ENCODE results near the gene EML4.
A peak's percentile ranks its signal among the peaks of the same experiment; 100 is the strongest.

EML4 gene

DNA sequence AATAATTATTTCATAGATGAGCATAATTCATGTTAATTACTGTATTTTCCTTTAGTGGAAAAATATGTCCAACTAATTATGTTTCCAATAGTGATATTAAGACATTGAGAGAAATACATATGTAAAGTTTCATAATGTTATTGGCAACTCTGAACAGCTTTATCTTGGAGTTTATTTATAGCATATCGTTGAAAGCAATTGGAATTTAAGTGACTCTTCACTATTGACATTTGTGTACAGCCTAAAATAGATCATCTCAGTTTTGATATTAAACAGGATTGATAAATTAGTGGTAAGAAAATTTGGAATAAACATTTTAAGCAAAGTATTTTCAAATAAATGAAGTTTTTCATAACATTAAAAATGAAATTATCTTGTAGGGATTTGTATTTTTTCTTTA is 79.7 kb downstream of the EML4 start:
- no peak overlapping the region for H3K4me3 ChIP-seq (replicated peaks in 1 of 2; ENCODE audit: low read depth in 2 of 2, low read length in 2 of 2)
- DNase-seq (ENCODE audit: low read depth in 2 of 2), result no peak
- TF ChIP-seq, protein P1, sequence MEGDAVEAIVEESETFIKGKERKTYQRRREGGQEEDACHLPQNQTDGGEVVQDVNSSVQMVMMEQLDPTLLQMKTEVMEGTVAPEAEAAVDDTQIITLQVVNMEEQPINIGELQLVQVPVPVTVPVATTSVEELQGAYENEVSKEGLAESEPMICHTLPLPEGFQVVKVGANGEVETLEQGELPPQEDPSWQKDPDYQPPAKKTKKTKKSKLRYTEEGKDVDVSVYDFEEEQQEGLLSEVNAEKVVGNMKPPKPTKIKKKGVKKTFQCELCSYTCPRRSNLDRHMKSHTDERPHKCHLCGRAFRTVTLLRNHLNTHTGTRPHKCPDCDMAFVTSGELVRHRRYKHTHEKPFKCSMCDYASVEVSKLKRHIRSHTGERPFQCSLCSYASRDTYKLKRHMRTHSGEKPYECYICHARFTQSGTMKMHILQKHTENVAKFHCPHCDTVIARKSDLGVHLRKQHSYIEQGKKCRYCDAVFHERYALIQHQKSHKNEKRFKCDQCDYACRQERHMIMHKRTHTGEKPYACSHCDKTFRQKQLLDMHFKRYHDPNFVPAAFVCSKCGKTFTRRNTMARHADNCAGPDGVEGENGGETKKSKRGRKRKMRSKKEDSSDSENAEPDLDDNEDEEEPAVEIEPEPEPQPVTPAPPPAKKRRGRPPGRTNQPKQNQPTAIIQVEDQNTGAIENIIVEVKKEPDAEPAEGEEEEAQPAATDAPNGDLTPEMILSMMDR (IDR thresholded peaks at IDR 0.05; ENCODE audit: low read depth, low read length), result no peak

DNA sequence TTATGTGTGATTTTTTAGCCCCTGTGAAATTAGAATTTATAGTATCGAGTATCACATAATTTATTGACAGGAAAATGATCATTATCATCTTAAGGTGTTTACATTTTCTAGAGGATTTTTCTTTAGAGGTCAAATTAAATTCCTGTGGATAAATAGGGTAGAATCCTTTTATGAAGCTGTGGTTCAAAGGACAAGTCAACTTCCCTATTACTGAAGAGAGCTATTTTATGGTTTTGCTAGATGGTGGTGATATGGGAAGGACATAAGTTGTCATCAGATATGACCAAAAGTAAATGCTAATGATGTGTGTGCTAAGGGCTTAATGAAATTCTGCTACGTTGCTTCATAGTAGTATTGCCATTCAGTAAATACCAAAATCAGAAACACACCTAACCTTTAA is 80.1 kb downstream of the EML4 start:
- no peak for DNase-seq (ENCODE audit: low read depth in 2 of 2)
- TF ChIP-seq, protein P1 (IDR thresholded peaks at IDR 0.05; ENCODE audit: low read depth, low read length), result no peak
- no peak overlapping the region for H3K4me3 ChIP-seq (replicated peaks in 1 of 2; ENCODE audit: low read depth in 2 of 2, low read length in 2 of 2)

- DNase-seq (ENCODE audit: low read depth in 2 of 2), result no peak
- H3K4me3 ChIP-seq (replicated peaks in 1 of 2; ENCODE audit: low read depth in 2 of 2, low read length in 2 of 2), result no peak overlapping the region
- TF ChIP-seq, protein P1 (IDR thresholded peaks at IDR 0.05; ENCODE audit: low read depth, low read length), result no peak
Observed at GRCh38 chr2:42249887-42250286, 80.7 kb downstream of the EML4 start.

- H3K4me3 ChIP-seq (replicated peaks in 1 of 2; ENCODE audit: low read depth in 2 of 2, low read length in 2 of 2), result no peak overlapping the region
- no peak for DNase-seq (ENCODE audit: low read depth in 2 of 2)
- TF ChIP-seq, protein P1 (IDR thresholded peaks at IDR 0.05; ENCODE audit: low read depth, low read length), result no peak
Observed at GRCh38 chr2:42250925-42251324, 81.8 kb downstream of the EML4 start.

DNA sequence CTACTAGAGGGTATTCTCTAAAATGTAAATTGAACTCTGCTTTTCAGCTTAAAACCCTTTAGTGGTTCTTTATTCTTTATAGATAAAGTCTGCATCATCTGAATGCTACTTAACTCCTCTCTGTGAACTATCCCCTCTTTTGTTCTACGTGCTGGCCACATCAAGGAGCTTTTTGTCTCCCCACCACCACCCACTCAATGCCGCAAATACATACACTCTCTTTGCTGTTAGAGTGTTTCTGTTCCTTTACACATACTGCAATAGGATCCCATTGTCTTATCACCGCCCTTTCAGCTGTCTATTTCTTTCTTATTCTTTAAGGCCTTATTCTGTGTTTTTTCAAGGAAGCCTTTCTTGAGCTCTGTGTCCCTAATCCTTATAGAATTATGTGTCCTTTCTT is 83.3 kb downstream of the EML4 start:
- DNase-seq (ENCODE audit: low read depth in 2 of 2), result no peak
- TF ChIP-seq, protein P1 (IDR thresholded peaks at IDR 0.05; ENCODE audit: low read depth, low read length), result no peak
- no peak overlapping the region for H3K4me3 ChIP-seq (replicated peaks in 1 of 2; ENCODE audit: low read depth in 2 of 2, low read length in 2 of 2)

- TF ChIP-seq, protein P1 (IDR thresholded peaks at IDR 0.05; ENCODE audit: low read depth, low read length), result no peak
- no peak overlapping the region for H3K4me3 ChIP-seq (replicated peaks in 1 of 2; ENCODE audit: low read depth in 2 of 2, low read length in 2 of 2)
- no peak for DNase-seq (ENCODE audit: low read depth in 2 of 2)
Observed at GRCh38 chr2:42254186-42254895, 85.2 kb downstream of the EML4 start.

DNA sequence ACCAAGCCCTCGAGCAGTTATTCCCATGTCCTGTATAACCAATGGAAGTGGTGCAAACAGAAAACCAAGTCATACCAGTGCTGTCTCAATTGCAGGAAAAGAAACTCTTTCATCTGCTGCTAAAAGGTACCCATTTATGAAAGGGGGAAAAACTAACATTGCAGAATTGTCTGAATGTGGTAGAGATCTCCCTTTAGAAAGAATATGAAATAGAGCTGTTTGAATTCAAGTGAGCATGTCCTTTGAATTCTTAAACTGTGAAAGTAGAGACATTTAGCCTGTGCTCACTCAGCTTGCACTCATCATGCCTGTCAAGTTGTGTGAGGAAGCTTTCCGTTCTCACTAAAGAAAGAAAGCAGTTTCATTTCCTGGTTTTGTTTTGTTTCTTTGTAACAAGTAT is 87.4 kb downstream of the EML4 start:
- H3K4me3 ChIP-seq (replicated peaks in 1 of 2; ENCODE audit: low read depth in 2 of 2, low read length in 2 of 2), result no peak overlapping the region
- DNase-seq (ENCODE audit: low read depth in 2 of 2), result peak; percentile 13 to 53
- TF ChIP-seq, protein P1 (IDR thresholded peaks at IDR 0.05; ENCODE audit: low read depth, low read length), result no peak
